Epithelial cell of proximal tubule (primary cell): ENCODE measurements around the gene DACH1. TPM values are rescaled to one million over a fixed set of nuclear protein-coding genes. Genes with fewer than 3 reads are reported as not detected.

Source experiments
- DNase-seq: peaks from one replicate; pipeline ENCODE4 v3.0.0-alpha.2; 2011; ENCODE audit warnings: low read depth
- H3K4me3 ChIP-seq: 2 replicates; pipeline ENCODE4 v1.5.1; 2011; ENCODE audit warnings: low read depth, mild to moderate bottlenecking, low read length
- CTCF ChIP-seq: conservative IDR thresholded peaks from 2 replicates; pipeline ENCODE4 v1.5.1; 2012; ENCODE audit warnings: low read depth, mild to moderate bottlenecking, low read length
- total RNA-seq: library from RNA; depleted of rRNA; stranded (reverse); fragments of >200 nt; gene quantifications from 2 replicates; pipeline ENCODE4 v1.2.3, GENCODE V29; 2015

Gene DACH1
- total RNA-seq, 1 donor from 2014 or later: 0.86 TPM

- no peak overlapping the region for H3K4me3 ChIP-seq
- no peak for TF ChIP-seq CTCF
- DNase-seq: no peak
Observed at GRCh38 chr13:71702253-71702652, 164.8 kb downstream of the DACH1 start.

DNA sequence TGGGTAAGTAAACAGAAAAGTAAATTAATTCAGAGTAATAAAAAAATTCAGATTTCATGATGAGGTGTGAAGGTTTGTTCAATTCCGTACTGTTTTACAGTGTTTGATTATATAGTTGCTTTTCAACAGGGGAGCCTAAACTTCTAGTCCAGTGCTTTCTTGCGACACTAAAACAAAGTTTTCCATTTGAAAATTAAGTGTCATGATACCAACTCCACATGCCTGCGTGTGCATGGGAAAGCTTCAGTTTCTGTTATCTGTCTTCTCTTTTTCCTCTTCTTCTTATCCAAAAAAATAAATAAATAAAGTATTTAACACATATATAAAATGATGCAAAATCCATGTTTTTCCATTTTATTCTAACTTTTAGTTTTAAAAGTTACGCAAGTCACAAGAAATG lies 165.3 kb downstream of the DACH1 start:
- DNase-seq: no peak
- no peak overlapping the region for H3K4me3 ChIP-seq
- no peak for TF ChIP-seq CTCF

DNA sequence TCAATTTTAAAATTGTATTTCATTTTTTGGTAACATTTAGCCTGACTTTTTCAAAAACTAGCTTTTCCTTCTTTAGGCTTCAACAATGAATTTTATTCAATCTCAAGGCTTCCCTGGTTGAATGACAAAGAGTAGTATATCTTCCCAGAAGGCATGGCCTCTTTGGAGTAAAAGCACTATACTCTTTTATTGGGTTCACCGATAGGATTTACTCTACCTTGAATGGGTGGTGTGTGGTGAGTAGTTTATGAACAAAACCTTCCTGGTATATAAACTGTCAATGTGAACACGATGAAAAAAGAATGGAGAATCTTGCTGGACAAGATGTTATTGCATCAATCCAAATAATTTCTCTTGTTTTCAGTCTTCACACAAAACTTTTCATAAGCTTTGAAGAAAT lies 167.7 kb downstream of the DACH1 start:
- no peak for DNase-seq
- TF ChIP-seq CTCF: no peak
- no peak overlapping the region for H3K4me3 ChIP-seq

DNA sequence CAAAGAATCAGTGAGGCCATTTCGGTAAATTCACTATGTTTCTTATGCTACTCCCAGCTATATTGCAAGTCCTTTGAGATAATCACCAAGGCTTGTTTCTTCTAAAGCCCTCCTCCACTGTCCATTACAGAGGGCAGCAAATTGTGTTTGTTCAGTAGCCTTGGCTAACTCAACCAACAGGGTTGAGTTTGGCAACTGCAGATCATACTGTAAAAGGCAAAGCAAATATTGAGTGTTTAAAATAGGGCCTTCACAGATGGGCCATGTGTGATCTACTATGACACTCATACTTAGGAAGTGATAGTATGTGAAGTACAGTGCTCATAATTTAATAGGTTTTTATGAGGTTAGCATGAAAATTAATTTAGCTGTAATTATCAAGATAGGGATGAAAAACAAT lies 171.3 kb downstream of the DACH1 start:
- H3K4me3 ChIP-seq: no peak overlapping the region
- TF ChIP-seq CTCF: no peak
- no peak for DNase-seq

- H3K4me3 ChIP-seq: no peak overlapping the region
- no peak for TF ChIP-seq CTCF
- DNase-seq: no peak
Observed at GRCh38 chr13:71685072-71685471, 181.9 kb downstream of the DACH1 start.

GRCh38 chr13:71681901-71682613 lies 184.9 kb downstream of the DACH1 start:
- TF ChIP-seq CTCF: no peak
- no peak overlapping the region for H3K4me3 ChIP-seq
- no peak for DNase-seq

- TF ChIP-seq CTCF: no peak
- no peak overlapping the region for H3K4me3 ChIP-seq
- DNase-seq: no peak
Observed at GRCh38 chr13:71677124-71677523, 189.9 kb downstream of the DACH1 start.
